NOMO-1 (cell line): ENCODE data around the gene CYP3A4.
"Not testable (repeated sequence)": the region's sequence is repeated elsewhere in the genome, so short reads cannot be mapped to it uniquely, and the experiment has no call there.

Experiments
- DNase-seq, 2 experiments: peaks; one replicate each; lab custom pipeline; 2025; ENCODE audit not compliant: unreplicated experiment in 2 of 2; lab: John Stamatoyannopoulos, UW

CYP3A4 gene

DNA sequence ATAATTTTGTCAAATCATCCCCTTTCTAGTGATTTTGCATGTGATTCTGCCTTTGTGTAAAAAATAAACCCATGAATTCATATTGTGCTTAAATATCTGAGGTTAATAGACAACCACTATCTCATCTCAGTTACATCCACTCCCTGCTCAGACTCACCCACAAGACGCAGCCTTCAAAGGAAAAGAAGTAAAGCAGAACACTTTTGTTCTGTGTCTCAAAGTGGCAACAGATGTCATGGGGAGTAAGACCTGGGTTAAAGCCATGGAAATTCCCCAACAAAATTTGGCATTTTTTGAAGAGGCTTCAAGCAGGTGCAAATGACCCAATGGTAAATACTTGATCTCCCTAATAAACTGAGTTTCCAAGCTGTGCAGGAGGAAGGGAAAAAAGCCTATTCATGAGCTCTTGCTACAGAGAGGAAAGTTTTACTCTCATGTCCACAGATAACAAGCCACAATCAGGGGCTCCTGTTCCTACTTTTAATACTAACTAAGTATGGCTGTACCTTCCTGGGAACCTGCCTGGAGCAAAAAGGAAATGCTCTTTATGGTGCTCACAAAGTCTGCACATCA, 53.7 kb downstream of the CYP3A4 start:
- DNase-seq: no peak

DNA sequence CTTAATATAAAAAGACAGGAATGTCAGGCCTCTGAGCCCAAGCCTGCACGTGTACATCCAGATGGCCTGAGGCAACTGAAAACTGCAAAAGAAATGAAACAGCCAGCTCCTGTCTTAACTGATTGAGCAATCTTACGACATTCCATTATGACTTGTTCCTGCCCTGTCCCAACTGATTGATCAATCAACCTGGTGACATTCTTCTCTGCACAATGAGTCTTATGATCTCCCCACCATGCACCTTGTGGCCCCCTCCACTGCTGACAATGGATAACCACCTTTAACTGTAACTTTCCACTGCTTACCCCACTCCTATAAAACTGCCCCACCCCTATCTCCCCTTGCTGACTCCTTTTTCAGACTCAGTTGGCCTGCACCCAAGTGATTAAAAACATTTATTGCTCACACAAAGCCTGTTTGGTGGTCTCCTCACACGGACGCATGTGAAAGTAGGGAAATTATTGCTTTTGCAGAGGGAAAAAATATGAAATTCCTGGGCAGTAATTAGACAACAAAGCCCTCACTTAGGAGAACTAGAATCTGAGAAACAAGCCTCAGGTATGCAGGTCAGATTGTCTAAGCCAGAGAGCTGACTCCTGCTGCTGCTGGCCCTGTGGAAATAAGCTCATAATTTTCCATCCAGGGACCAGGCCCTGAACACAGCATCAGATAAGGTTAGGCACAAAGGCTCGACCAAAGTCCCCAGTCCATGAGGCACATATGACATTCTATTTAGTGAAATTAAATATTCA, 54.3 kb downstream of the CYP3A4 start:
- DNase-seq: no peak

DNA sequence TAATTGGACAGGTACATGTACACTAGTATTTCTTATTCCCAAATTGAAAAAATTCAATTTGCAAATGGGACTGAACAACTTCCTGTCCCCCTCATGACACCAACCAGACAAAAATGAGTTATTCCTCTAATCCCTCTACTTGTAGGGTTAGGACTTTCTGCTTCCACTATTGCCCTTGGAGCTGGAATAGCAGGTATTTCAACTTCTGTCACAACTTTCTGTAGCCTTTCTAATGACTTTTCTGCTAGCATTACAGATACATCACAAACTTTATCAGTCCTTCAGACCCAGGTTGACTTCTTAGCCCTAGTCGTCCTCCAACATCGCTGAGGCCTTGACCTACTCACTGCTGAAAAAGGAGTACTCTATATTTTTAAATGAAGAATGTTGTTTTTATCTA, 55.4 kb downstream of the CYP3A4 start:
- DNase-seq: no peak

DNA sequence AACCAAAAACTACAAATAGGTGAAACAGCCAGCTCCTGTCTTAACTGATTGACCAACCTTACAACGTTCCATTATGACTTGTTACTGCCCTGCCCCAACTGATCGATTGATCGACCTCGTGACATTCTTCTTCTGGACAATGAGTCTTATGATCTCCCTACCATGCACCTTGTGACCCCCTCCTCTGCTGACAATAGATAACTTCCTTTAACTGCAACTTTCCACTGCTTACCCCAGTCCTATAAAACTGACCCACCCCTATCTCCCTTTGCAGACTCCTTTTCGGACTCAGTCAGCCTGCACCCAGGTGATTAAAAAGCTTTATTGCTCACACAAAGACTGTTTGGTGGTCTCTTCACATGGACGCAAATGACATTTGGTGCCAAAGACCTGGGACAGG, 60.8 kb downstream of the CYP3A4 start:
- not testable (repeated sequence) for DNase-seq

DNA sequence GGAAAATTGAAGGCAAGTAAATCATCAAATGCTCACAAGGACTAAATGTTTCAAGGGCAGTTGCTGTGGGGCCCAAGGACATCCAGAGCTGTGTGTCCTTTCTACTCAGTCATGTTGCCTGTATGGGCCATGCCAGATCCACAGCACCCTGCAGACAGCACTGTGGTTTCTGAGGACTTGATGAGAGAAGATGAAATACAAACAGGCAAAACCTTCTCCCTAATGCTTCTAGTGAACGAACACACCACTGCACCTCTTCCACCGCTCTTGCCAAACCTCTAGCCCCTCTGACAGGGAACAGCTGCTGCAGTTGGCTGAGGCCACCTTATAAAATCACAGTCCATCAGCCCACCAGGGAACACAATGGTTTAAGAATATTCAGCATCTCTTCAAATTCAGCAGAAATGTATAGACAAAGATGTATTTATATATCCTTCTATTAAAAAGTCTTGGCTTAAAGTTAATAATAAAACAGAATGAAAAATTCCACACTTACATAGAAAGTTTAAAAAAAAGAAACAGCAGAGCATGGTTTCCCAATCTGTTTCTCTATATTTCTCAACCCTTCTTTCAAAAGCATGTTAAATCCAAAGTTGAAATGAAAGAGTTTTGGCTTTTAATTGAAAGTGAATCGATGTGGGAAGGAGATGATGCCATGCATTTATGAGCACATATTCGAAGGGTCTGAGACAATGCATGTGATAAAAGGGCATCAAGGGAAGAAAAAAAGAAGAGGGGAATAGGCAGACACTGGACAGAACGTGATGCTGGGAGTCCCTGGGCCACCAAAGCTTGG, 63.0 kb downstream of the CYP3A4 start:
- no peak for DNase-seq

DNA sequence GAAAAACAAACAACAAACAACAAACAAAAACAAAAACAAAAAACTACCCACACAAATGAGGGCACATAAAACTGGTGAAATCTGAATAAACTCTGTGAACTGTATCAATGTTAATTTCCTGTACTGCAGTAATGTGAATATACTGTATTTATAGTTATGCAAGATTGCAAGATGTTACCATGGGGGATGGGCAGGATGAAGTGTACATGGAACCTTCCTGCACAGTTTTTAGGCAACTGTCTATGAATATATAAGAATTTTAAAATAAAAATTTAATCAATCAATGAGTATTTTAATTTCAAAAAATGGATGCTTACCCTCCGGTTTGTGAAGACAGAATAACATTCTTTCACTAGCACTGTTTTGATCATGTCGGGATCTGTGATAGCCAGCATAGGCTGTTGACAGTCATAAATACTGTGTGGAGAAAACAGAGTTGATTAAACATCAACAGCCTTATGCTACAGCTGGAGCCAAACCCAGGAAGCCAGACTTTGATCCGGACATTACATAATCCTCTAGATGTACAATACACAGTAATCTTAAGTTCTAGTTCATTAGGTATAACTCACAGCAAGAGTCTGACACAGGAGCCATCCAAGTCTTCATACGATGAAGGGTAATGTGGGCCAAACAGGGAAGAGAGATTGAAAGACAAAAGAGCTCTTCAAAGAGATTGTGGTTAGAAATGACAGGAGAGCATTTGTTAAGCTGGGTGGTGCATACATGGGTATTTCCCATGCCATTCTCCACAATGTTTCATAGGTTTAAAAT, 63.8 kb downstream of the CYP3A4 start:
- no peak for DNase-seq

DNA sequence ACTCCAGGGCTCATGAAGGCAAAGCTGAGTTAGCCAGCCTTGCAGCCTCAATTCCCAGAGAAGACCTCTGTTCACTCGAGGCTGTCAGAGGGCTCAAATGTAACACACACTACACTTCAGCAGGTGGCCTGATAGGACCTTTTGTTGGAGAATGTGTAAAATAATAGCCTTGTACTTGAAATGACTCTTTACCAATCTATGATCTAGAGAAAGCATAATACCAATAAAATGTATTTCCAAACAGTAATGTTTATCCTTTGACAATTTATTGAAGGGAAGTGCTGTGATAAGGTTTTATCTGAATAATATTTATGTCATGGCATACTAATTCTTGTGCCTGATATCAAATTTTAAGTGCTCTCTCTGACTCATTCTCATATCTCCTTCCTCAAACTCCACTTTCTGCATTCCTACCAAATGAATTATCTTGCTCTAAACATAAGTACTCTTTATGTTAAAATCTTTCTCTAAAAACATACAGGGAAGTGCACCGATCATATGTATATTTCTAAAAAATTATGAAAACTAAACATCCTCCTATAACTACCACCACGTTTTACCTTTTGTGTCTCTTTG, 69.9 kb downstream of the CYP3A4 start:
- no peak for DNase-seq

DNA sequence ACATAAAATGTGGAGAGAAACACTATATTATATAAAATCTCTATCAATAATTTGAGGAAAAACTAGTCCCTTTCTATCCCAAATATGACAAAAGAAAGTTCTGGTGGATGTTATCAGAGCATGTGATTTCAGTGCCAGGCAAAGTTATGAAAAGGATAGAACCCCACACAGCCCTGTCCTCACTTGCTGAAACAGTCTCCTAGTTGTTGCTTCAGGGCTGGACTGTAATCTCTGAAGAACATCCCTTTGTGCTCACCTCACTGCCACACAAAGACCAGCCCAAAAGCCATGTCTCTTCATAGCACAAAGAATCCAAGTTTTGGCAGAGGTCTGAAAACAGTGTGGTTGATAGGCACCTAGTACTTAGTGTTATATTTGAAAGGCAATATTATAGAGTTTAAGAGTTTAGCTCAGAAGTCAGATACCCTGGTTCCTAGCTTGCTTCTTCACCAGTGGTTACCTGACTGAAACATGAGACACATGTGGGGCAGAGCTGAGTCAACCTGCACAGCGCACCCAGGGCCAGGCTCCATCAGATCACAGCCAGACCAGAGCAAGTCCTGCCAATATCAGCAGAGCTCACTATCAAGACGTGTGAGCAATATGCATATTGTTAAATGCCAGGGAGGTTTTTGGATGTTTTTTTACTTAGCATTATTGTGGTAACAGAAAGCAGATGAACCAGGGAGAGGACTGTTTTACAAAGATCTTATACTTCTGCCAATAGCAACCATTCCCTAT, 74.0 kb downstream of the CYP3A4 start:
- no peak for DNase-seq

DNA sequence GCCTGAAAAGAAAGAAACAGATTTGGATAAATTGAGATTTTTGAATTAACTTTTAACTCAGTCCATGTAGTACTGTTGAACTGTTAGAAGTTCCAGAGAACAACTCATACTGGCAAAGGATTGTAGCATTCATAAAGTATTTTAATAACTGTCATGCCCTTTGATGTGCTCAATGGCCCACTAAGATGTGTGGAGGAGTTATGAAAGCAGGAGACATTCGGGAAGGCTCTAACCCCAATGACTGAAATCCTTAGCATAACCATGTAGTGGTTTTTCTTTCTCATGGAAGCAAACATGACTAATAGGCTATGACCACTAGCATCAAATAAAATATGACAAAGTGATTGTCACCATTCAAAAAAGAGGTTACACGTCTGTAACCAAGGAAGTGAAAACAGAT, 74.7 kb downstream of the CYP3A4 start:
- no peak for DNase-seq

DNA sequence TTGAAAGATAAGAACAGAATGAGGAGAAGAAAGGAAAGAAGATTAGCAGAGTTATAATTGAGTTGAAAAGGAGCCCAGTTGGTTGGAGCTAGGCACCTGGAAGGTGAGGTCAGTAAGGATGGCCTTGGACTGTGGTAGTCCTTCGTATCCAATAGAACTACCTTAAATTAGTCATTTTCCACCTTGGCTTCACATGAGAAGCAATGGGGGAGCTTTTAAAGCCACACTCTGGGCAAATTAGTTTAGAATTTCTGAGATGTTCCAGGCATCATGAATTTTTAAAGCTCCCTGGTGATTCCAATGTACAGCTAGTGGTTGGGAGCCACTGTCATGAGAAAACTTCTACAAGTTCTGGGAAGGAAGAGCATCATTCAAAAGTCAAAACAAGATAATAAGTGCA, 76.9 kb downstream of the CYP3A4 start:
- DNase-seq: no peak
